ENCODE data around the gene SLIT3.

SLIT3 gene

GRCh38 chr5:169219961-169220360, 81.0 kb downstream of the SLIT3 start:
- no peaks in the 10 kb centered on the region for H4K20me1 ChIP-seq (ENCODE audit: insufficient read depth, low read length)
- TF ChIP-seq CTCF (IDR thresholded peaks at IDR 0.05; ENCODE audit: low read depth, low read length) = no peak
- TF ChIP-seq EZH2phosphoT487 (IDR thresholded peaks at IDR 0.05; ENCODE audit: low read depth) = no peak
- no peaks in the 10 kb centered on the region for H3K79me2 ChIP-seq (ENCODE audit: low read length)
- H3K36me3 ChIP-seq (replicated peaks; ENCODE audit: low read depth, low read length) = no peaks in the 10 kb centered on the region
- no peak overlapping the region for H3K27ac ChIP-seq (ENCODE audit: low read length)
- H3K4me2 ChIP-seq (ENCODE audit: low read length) = no peak overlapping the region
- H3K9me3 ChIP-seq (ENCODE audit: insufficient read depth, low read length) = no peaks in the 10 kb centered on the region
- H3K4me1 ChIP-seq (ENCODE audit: low read length) = no peaks in the 10 kb centered on the region
- H3K4me3 ChIP-seq (ENCODE audit: low read length) = no peak overlapping the region
- H3K9ac ChIP-seq (ENCODE audit: low read length) = no peak overlapping the region
- H2AFZ ChIP-seq (ENCODE audit: low read depth, low read length) = no peak overlapping the region
- peaks cover 58% of the 10 kb centered on the region for H3K27me3 ChIP-seq (ENCODE audit: low read depth, low read length)

GRCh38 chr5:169219351-169219750, 81.6 kb downstream of the SLIT3 start:
- Histone ChIP-seq H3K27ac (ENCODE audit: low read length) (no peak overlapping the region), H3K36me3 (replicated peaks; ENCODE audit: low read depth, low read length) (no peaks in the 10 kb centered on the region), H3K4me2 (ENCODE audit: low read length) (no peak overlapping the region), H3K27me3 (ENCODE audit: low read depth, low read length) (peaks cover 62% of the 10 kb centered on the region), H3K9ac (ENCODE audit: low read length) (no peak overlapping the region), H3K4me1 (ENCODE audit: low read length) (no peaks in the 10 kb centered on the region), H4K20me1 (ENCODE audit: insufficient read depth, low read length) (no peaks in the 10 kb centered on the region), H2AFZ (ENCODE audit: low read depth, low read length) (no peak overlapping the region), H3K79me2 (ENCODE audit: low read length) (no peaks in the 10 kb centered on the region), H3K4me3 (ENCODE audit: low read length) (no peak overlapping the region), H3K9me3 (ENCODE audit: insufficient read depth, low read length) (no peaks in the 10 kb centered on the region)
- no peak for TF ChIP-seq CTCF (IDR thresholded peaks at IDR 0.05; ENCODE audit: low read depth, low read length)
- no peak for TF ChIP-seq EZH2phosphoT487 (IDR thresholded peaks at IDR 0.05; ENCODE audit: low read depth)

- Histone ChIP-seq H3K4me3 (ENCODE audit: low read length) (no peak overlapping the region), H3K79me2 (ENCODE audit: low read length) (no peaks in the 10 kb centered on the region), H2AFZ (ENCODE audit: low read depth, low read length) (no peak overlapping the region), H3K27ac (ENCODE audit: low read length) (no peak overlapping the region), H3K9ac (ENCODE audit: low read length) (no peak overlapping the region), H3K9me3 (ENCODE audit: insufficient read depth, low read length) (no peaks in the 10 kb centered on the region), H3K4me1 (ENCODE audit: low read length) (no peaks in the 10 kb centered on the region), H3K36me3 (replicated peaks; ENCODE audit: low read depth, low read length) (no peaks in the 10 kb centered on the region), H3K4me2 (ENCODE audit: low read length) (no peak overlapping the region), H4K20me1 (ENCODE audit: insufficient read depth, low read length) (no peaks in the 10 kb centered on the region), H3K27me3 (ENCODE audit: low read depth, low read length) (peaks cover 65% of the 10 kb centered on the region)
- TF ChIP-seq EZH2phosphoT487 (IDR thresholded peaks at IDR 0.05; ENCODE audit: low read depth) = no peak
- no peak for TF ChIP-seq CTCF (IDR thresholded peaks at IDR 0.05; ENCODE audit: low read depth, low read length)
These were observed 82.1 kb downstream of the SLIT3 start for GRCh38 chr5:169218861-169219260.

GRCh38 chr5:169218176-169218575, 82.8 kb downstream of the SLIT3 start:
- no peak overlapping the region for H3K4me3 ChIP-seq (ENCODE audit: low read length)
- no peak overlapping the region for H3K27ac ChIP-seq (ENCODE audit: low read length)
- no peak overlapping the region for H2AFZ ChIP-seq (ENCODE audit: low read depth, low read length)
- H3K4me1 ChIP-seq (ENCODE audit: low read length) = no peaks in the 10 kb centered on the region
- TF ChIP-seq CTCF (IDR thresholded peaks at IDR 0.05; ENCODE audit: low read depth, low read length) (no peak), EZH2phosphoT487 (IDR thresholded peaks at IDR 0.05; ENCODE audit: low read depth) (no peak)
- no peaks in the 10 kb centered on the region for H3K36me3 ChIP-seq (replicated peaks; ENCODE audit: low read depth, low read length)
- no peaks in the 10 kb centered on the region for H3K9me3 ChIP-seq (ENCODE audit: insufficient read depth, low read length)
- H3K4me2 ChIP-seq (ENCODE audit: low read length) = no peak overlapping the region
- H3K27me3 ChIP-seq (ENCODE audit: low read depth, low read length) = peaks cover 59% of the 10 kb centered on the region
- H3K79me2 ChIP-seq (ENCODE audit: low read length) = no peaks in the 10 kb centered on the region
- no peak overlapping the region for H3K9ac ChIP-seq (ENCODE audit: low read length)
- H4K20me1 ChIP-seq (ENCODE audit: insufficient read depth, low read length) = no peaks in the 10 kb centered on the region
